Measurements from ENCODE around the gene SYNPR.

SYNPR gene

DNA sequence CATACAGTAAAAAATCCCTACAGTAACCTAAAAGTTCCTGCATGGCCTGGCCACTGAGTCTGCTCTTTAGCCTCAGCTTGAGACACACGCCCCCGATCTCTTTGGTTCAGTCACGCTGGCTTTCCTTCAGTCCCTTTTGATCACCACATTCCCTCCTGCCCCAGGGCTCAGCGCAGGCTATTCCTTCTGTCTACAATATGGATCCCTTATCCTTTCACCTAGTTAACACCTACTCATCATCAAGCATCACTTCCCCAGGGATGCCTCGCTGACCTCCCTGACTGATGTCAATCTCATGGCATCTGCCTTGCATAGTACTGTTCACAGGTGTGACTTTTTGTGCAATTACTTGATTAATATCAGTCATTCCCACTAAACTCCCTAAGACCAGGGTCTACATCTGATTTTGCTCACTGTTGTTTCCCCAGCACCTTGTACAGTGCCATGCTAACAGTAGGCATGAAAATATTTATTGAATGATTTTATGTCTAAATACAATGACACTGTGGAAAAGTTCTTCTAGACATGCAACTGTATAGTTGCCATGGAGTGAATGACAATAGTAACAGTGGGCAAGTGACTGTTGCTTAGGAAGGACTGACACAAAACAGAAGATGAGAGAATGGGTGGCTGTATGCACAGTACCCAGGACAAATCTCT lies 374.1 kb downstream of the SYNPR start, which contains the start of gene SNTN:
Gene SNTN, plus strand, starts transcription at position 610 of the 660 bp plus-strand sequence. Its CDS starts 13 bp downstream, at position 623.
- no peak for TF ChIP-seq JUND (IDR thresholded peaks at IDR 0.05; ENCODE audit: low read depth)
- in situ Hi-C loops (cut with HindIII; ENCODE audit: low pct_unique_long_range_greater_than_20kb, low sequenced_read_pairs) = no loop called here
- no peak for DNase-seq (ENCODE audit: low read depth in 1 of 2, low spot score in 1 of 2)

DNA sequence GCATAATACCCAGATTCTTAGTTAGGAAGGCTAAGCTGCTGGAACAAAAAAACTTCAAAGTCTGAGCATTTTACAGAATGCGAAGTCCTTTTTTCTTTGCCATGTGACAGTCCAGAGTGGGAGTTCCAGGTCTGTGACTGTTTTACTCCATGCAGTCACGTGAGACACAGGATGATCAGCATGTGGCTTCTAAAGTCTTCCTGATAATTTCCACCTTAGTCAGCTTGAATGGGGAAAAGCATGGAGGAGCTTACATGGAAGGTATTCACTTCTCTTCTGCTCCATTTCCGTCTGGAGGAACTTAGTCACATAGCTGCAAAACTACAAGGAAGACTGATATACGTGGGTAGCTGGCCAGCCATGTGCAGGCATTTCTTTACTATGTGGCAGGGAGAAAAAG lies 376.1 kb downstream of the SYNPR start:
- no peak for DNase-seq (ENCODE audit: low read depth in 1 of 2, low spot score in 1 of 2)
- in situ Hi-C loops (cut with HindIII; ENCODE audit: low pct_unique_long_range_greater_than_20kb, low sequenced_read_pairs) = no loop called here
- no peak for TF ChIP-seq JUND (IDR thresholded peaks at IDR 0.05; ENCODE audit: low read depth)

DNA sequence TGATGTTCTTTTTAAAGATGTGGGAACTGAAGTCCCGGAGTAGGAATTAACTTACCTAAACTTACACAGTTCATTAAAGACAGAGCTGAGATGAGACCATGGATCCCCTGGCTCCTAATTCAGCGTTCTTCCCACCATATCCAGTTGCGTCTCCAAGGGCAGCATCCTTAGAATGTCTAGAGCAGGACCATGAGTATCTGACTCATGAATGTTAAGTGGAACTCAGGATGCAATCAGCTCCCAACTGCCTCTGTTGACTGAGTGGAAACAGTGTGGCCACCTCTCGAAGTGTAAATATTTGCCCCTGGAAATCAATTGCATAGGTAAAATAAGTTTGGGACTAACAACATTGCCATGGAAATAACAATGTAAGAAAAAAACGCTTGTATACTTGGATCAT lies 376.8 kb downstream of the SYNPR start:
- no peak for DNase-seq (ENCODE audit: low read depth in 1 of 2, low spot score in 1 of 2)
- in situ Hi-C loops (cut with HindIII; ENCODE audit: low pct_unique_long_range_greater_than_20kb, low sequenced_read_pairs) = no loop called here
- no peak for TF ChIP-seq JUND (IDR thresholded peaks at IDR 0.05; ENCODE audit: low read depth)

GRCh38 chr3:63655519-63655918 lies 377.4 kb downstream of the SYNPR start:
- TF ChIP-seq JUND (IDR thresholded peaks at IDR 0.05; ENCODE audit: low read depth) = no peak
- no peak for DNase-seq (ENCODE audit: low read depth in 1 of 2, low spot score in 1 of 2)
- in situ Hi-C loops (cut with HindIII; ENCODE audit: low pct_unique_long_range_greater_than_20kb, low sequenced_read_pairs) = no loop called here

DNA sequence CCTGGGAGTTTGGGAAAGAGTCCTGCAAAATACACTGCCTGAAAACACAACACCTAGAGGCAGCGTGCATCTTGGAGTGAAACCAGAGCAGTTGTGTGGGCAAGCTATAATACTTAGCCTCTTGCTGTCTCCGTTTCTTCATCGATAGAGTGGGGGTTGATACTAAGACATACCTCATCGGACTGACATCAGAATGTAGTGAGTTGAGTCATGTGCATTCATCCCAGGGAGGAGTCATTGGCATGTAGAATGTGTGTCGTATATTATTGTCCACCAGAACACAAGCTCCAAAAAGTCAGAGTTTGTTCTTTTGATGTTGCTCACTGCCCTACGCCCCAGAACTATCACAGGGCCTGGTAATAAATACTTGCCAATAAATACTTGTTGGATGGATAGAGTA lies 378.7 kb downstream of the SYNPR start:
- DNase-seq (ENCODE audit: low read depth in 1 of 2, low spot score in 1 of 2) = no peak
- in situ Hi-C loops (cut with HindIII; ENCODE audit: low pct_unique_long_range_greater_than_20kb, low sequenced_read_pairs) = no loop called here
- TF ChIP-seq JUND (IDR thresholded peaks at IDR 0.05; ENCODE audit: low read depth) = no peak

GRCh38 chr3:63661242-63661641 lies 383.1 kb downstream of the SYNPR start:
- DNase-seq (ENCODE audit: low read depth in 1 of 2, low spot score in 1 of 2) = no peak
- in situ Hi-C loops (cut with HindIII; ENCODE audit: low pct_unique_long_range_greater_than_20kb, low sequenced_read_pairs) = no loop called here
- TF ChIP-seq JUND (IDR thresholded peaks at IDR 0.05; ENCODE audit: low read depth) = no peak

GRCh38 chr3:63662011-63662410 lies 383.9 kb downstream of the SYNPR start:
- no peak for TF ChIP-seq JUND (IDR thresholded peaks at IDR 0.05; ENCODE audit: low read depth)
- in situ Hi-C loops (cut with HindIII; ENCODE audit: low pct_unique_long_range_greater_than_20kb, low sequenced_read_pairs) = no loop called here
- no peak for DNase-seq (ENCODE audit: low read depth in 1 of 2, low spot score in 1 of 2)

DNA sequence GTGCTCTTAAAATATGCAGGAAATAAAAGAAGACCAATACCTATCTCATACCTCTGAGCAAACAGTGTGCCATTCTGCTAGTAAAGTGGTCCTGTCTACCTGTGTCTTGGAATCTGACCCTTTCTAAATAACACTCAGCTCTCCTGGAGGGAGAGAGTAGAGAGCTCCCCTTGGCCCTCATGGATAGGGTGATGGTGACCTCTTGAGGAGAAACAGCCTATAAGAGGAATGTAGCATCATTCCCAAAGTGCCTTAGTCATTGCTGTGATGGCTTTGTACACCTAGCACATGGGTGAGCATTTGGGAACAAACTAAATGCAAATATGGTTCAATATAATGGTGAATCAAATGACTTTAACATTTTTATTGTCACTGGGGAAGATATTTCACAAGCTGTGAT lies 384.4 kb downstream of the SYNPR start:
- no peak for DNase-seq (ENCODE audit: low read depth in 1 of 2, low spot score in 1 of 2)
- no peak for TF ChIP-seq JUND (IDR thresholded peaks at IDR 0.05; ENCODE audit: low read depth)
- in situ Hi-C loops (cut with HindIII; ENCODE audit: low pct_unique_long_range_greater_than_20kb, low sequenced_read_pairs) = no loop called here

Measured in T47D (cell line).